Smooth muscle cell (in vitro differentiated cells): ENCODE data around the gene JMJD1C. TPM values are rescaled to one million over a fixed set of nuclear protein-coding genes. Genes with fewer than 3 reads are reported as not detected.

Source experiments
- DNase-seq: peaks from one replicate; lab custom pipeline; 2025; ENCODE audit not compliant: unreplicated experiment; lab: John Stamatoyannopoulos, UW
- H2AFZ ChIP-seq: fragments of 200-600 bp; sonication (generic); 2 replicates; pipeline ENCODE4 v1.6.0; 2016; ENCODE audit warnings: antibody characterized with exemption, low read depth, mild to moderate bottlenecking
- H3F3A ChIP-seq: fragments of 200-600 bp; sonication (generic); 2 replicates; pipeline ENCODE4 v1.6.0; 2017; ENCODE audit warnings: antibody characterized with exemption, low read depth
- H3K27ac ChIP-seq: fragments of 200-600 bp; sonication (generic); 2 replicates; pipeline ENCODE4 v1.5.1; 2016; ENCODE audit warnings: low read depth, mild to moderate bottlenecking
- H3K27me3 ChIP-seq: fragments of 200-600 bp; sonication (generic); 2 replicates; pipeline ENCODE4 v1.6.1; 2016; ENCODE audit warnings: low read depth, mild to moderate bottlenecking
- H3K36me3 ChIP-seq: fragments of 200-600 bp; sonication (generic); 2 replicates; pipeline ENCODE4 v1.5.1; 2016; ENCODE audit warnings: low read depth
- H3K4me1 ChIP-seq: fragments of 200-600 bp; sonication (generic); 2 replicates; pipeline ENCODE4 v1.5.1; 2016; ENCODE audit warnings: low read depth
- H3K4me2 ChIP-seq: fragments of 200-600 bp; sonication (generic); 2 replicates; pipeline ENCODE4 v1.6.0; 2016; ENCODE audit warnings: mild to moderate bottlenecking
- H3K4me3 ChIP-seq: fragments of 200-600 bp; sonication (generic); 2 replicates; pipeline ENCODE4 v1.5.1; 2016; ENCODE audit warnings: mild to moderate bottlenecking
- H3K79me2 ChIP-seq: fragments of 200-600 bp; sonication (generic); 2 replicates; pipeline ENCODE4 v1.6.0; 2016; ENCODE audit warnings: low read depth, mild to moderate bottlenecking
- H3K9ac ChIP-seq: fragments of 200-600 bp; sonication (generic); 2 replicates; pipeline ENCODE4 v1.6.0; 2016; ENCODE audit warnings: low read depth
- H3K9me3 ChIP-seq: fragments of 200-600 bp; sonication (generic); replicated peaks from 2 replicates; pipeline ENCODE4 v1.5.1; 2016; ENCODE audit warnings: low read depth
- H4K20me1 ChIP-seq: fragments of 200-600 bp; sonication (generic); 2 replicates; pipeline ENCODE4 v1.6.0; 2016; ENCODE audit warnings: low read depth
- WGBS: methylation state at CpG from one replicate; pipeline ENCODE4 v1.1.7; 2016; ENCODE audit warnings: low lambda C conversion rate; 5-methylcytosine and 5-hydroxymethylcytosine counted together
- polyA plus RNA-seq: library from polyadenylated mRNA; unstranded; fragments of >200 nt; fragmentation: Nextera tagmentation; extraction: Ambion mirVana; gene quantifications from 2 replicates; pipeline ENCODE4 v1.2.1, GENCODE V29; 2016
- total RNA-seq: library from RNA; depleted of rRNA; stranded (reverse); fragments of >200 nt; gene quantifications from 2 replicates; pipeline ENCODE4 v1.2.3, GENCODE V29; 2014
- TF ChIP-seq, protein P1 (sequence below): fragments of 200-600 bp; sonication (generic); IDR thresholded peaks from 2 replicates; pipeline ENCODE4 v1.5.1; 2017; ENCODE audit warnings: borderline replicate concordance, mild to moderate bottlenecking, antibody characterized with exemption; ENCODE audit not compliant: insufficient read depth, poor library complexity, severe bottlenecking

The JMJD1C gene
- total and polyA plus RNA-seq, 2 experiments from 2014 or later: 28.5 to 132 TPM

DNA sequence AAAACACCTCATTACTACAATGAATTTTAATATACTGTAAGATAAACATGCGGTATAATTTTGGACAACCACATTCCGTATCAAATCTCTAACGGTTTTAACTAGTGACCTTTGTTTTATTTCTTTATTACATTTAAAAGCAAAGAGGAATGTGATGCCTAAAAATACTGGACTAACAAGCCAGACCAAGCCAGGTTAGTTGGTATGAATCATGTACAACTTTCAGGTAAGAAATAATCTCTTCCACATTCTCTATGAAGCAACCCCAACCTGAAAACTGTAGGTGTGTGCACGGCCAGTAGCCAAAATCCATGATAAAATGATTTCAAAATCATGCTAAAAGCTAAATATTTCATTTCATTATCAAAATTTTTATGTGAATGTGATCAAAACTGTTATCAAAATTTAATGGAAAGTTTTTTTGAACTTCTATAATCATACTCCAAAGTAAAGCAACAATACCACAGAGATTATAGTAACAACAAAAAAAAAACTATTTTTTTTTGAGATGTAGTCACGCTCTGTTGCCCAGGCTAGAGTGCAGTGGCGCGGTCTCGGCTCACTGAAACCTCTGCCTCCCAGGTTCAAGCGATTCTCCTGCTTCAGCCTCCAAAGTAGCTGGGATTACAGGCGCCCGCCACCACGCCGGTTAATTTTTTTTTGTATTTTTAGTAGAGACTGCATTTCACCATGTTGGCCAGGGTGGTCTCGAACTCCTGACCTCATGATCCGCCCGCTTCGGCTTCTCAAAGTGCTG is 205.5 kb downstream of the JMJD1C start:
- Histone ChIP-seq H3K9ac (no peak overlapping the region), H3K9me3 (no peaks in the 10 kb centered on the region), H3K27me3 (no peaks in the 10 kb centered on the region), H3K36me3 (peaks cover 3% of the 10 kb centered on the region), H3K4me3 (no peak overlapping the region), H3K79me2 (peaks cover 100% of the 10 kb centered on the region), H3K4me1 (peaks cover 25% of the 10 kb centered on the region), H3K27ac (no peak overlapping the region), H3K4me2 (peak overlapping the region; percentile 49), H2AFZ (no peak overlapping the region), H3F3A (peaks cover 7% of the 10 kb centered on the region), H4K20me1 (peaks cover 99% of the 10 kb centered on the region)
- DNase-seq: no peak
- TF ChIP-seq, protein P1, sequence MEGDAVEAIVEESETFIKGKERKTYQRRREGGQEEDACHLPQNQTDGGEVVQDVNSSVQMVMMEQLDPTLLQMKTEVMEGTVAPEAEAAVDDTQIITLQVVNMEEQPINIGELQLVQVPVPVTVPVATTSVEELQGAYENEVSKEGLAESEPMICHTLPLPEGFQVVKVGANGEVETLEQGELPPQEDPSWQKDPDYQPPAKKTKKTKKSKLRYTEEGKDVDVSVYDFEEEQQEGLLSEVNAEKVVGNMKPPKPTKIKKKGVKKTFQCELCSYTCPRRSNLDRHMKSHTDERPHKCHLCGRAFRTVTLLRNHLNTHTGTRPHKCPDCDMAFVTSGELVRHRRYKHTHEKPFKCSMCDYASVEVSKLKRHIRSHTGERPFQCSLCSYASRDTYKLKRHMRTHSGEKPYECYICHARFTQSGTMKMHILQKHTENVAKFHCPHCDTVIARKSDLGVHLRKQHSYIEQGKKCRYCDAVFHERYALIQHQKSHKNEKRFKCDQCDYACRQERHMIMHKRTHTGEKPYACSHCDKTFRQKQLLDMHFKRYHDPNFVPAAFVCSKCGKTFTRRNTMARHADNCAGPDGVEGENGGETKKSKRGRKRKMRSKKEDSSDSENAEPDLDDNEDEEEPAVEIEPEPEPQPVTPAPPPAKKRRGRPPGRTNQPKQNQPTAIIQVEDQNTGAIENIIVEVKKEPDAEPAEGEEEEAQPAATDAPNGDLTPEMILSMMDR: no peak
- 97% methylated on average over 17 of the region's 17 CpGs for WGBS

DNA sequence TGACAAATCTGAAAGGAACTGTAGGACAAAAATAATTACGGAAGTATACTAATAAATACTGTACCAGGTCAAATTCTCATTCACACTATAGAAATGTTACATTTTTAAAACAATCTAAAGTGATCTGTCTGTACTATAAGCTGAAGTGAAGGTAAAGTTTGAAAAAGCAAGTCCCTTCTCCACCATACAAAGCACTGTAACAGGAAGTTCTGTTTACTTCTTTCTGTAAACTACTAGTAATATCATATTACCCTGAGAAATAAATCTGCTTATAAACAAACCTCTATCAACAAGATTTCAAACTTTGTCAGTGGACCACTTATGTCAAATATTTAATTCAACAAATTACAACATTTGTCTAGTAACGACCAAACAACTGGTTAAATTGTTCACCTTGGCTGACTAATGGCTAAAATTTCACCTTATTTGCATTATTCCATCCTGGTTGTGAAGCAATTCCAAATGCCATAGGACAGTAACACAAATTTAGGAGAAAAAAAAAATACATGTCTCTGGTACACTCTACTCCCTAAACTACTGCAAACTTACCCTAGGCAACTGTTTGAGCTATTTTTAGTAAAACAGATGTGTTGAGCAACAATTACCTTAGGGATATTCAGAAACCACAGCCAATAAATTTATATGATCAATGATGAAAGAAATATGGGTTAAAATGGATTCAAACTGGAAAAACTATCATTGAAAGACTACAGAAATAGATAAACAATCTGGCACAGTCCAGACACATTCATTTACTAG is 206.7 kb downstream of the JMJD1C start:
- Histone ChIP-seq H3K4me2 (peak overlapping the region; percentile 49), H3K79me2 (peaks cover 100% of the 10 kb centered on the region), H3K4me1 (peaks cover 15% of the 10 kb centered on the region), H3K4me3 (no peak overlapping the region), H4K20me1 (peaks cover 99% of the 10 kb centered on the region), H2AFZ (no peak overlapping the region), H3K9me3 (no peaks in the 10 kb centered on the region), H3F3A (no peaks in the 10 kb centered on the region), H3K36me3 (peaks cover 3% of the 10 kb centered on the region), H3K27ac (no peak overlapping the region), H3K9ac (no peak overlapping the region), H3K27me3 (no peaks in the 10 kb centered on the region)
- WGBS: 88% methylated on average over 2 of the region's 2 CpGs
- DNase-seq: no peak
- TF ChIP-seq, protein P1: no peak

DNA sequence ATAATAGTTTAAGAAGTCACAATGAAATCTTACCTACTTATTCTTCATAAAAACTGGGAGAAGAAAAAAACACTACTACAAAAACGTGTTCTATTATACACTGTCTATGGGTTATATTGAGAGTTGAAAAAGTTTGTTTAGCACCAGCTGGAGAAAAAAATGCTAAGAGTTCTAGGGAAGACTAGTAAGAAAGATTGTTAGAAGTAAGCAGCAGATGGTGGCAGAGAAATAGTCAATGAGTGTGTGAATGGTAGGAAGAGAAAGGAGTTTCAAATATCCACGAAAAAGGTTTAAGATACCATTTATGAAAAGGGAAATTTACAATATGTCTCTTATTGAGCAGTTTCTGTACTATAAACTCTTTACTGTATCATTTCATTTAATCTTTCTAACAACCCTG is 208.0 kb downstream of the JMJD1C start:
- peaks cover 99% of the 10 kb centered on the region for H4K20me1 ChIP-seq

More for the DNA sequence above, 208.0 kb downstream of the JMJD1C start:
- Histone ChIP-seq H3K36me3 (peaks cover 3% of the 10 kb centered on the region), H3K27me3 (no peaks in the 10 kb centered on the region), H3K4me3 (no peak overlapping the region), H3K27ac (no peak overlapping the region), H3K79me2 (peaks cover 100% of the 10 kb centered on the region), H3K4me1 (peaks cover 8% of the 10 kb centered on the region), H3K9ac (no peak overlapping the region), H3K9me3 (no peaks in the 10 kb centered on the region), H3F3A (no peaks in the 10 kb centered on the region), H2AFZ (no peak overlapping the region), H3K4me2 (no peak overlapping the region)
- TF ChIP-seq, protein P1: no peak
- 89% methylated on average over 2 of the region's 2 CpGs for WGBS
- DNase-seq: no peak
